Activated CD4-positive, alpha-beta T cell treated with anti-CD3 and anti-CD28 coated beads, Interleukin-2, amount 50 U/mL, for 24 hours (primary cell): ENCODE measurements around the gene GBA2.

Source experiments
- DNase-seq, 2 donors: peaks; one replicate each; pipeline ENCODE4 v3.0.0-alpha.2; 2020; ENCODE audit warnings: low read depth in 1 of 2, low spot score in 1 of 2

The GBA2 gene

GRCh38 chr9:35717132-35717870 is 31.7 kb downstream of the GBA2 start:
- DNase-seq: no peak

DNA sequence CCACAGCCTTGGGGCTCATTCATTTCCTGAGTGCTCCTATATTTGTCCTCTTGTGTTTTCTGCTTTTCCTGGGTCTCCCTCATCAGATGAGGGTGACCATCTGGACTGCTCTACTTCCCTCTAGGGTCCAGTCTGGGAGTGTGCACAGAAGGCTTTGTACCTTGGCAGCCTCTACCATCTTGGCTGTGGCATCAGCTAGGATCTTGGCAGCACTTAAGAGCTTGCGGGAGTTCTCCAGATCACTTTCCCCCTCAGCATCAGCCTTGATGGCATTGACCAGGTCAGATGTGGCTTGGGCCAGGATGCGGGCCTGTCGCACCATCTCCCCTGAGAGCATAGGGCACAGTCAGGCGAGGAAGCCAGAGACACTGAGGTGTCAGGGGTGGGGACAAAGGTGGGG is 32.8 kb downstream of the GBA2 start:
- no peak for DNase-seq

GRCh38 chr9:35714579-35715252 is 34.3 kb downstream of the GBA2 start:
- no peak for DNase-seq

DNA sequence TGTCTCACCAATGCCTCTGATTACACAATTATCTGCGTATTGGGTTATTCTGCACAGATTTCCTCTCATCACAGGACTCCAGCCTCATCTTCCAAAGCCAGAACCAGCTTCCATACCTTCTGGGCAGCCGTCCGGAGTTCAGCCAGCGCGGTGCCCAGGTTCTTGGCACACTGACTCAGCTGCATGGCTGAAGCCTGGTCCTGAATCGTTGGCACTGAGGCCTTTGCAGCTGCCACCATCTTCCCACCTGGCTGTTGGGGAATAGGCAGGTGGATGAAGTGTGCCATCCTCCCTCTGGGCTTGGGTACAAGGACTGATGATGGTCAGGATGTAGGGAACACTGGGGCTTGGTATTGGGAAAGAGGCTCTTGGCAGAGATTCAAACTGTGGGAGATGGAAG is 34.9 kb downstream of the GBA2 start:
- no peak for DNase-seq

DNA sequence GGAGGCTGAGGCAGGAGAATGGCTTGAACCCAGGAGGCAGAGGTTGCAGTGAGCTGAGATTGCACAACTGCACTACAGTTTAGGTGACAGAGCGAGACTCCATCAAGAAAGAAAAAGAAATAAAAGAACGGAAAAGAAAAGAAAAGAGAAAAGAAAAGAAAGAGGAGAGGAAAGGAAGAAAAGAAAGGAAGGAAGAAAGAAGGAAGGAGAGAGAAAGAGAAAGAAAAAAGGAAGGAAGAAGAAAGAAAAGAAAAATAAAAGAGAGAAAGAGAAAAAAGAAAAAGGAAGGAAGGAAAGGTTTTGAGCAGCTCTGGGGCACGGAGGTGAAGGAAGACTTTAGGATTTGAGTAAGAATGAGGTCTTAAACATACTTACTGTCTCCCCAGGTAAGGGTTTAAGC is 35.5 kb downstream of the GBA2 start:
- no peak for DNase-seq

DNA sequence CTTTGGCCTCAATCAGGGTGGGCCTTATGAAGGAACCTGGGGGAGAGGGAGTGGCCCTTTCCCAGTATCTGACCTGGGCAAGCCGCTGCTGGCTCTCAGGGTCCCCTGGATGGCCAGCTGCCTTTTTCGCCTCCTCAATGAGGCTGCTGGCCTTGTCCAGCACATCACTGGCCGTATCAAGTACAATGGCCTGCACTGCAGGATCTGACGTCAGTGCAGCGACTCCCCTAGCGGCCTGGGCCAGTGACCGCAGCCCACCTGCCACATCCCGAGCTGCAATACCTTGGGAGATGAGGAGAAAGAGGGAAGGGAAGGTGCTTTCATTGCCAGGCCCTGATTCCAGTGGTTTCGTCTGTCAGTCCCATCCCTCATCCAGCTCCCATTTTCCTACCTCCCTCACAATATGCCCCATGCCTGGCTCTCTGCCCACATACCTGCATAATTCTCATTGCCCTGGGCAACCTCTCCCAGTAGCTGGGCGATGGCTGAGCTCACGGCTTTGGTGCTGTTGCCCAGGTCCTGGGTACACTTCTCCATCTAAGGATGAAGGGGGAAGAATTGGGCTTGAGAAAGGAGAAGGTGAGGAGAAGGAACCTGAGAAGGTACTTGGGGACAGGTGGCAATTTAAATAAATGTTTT is 36.1 kb downstream of the GBA2 start:
- DNase-seq: no peak

DNA sequence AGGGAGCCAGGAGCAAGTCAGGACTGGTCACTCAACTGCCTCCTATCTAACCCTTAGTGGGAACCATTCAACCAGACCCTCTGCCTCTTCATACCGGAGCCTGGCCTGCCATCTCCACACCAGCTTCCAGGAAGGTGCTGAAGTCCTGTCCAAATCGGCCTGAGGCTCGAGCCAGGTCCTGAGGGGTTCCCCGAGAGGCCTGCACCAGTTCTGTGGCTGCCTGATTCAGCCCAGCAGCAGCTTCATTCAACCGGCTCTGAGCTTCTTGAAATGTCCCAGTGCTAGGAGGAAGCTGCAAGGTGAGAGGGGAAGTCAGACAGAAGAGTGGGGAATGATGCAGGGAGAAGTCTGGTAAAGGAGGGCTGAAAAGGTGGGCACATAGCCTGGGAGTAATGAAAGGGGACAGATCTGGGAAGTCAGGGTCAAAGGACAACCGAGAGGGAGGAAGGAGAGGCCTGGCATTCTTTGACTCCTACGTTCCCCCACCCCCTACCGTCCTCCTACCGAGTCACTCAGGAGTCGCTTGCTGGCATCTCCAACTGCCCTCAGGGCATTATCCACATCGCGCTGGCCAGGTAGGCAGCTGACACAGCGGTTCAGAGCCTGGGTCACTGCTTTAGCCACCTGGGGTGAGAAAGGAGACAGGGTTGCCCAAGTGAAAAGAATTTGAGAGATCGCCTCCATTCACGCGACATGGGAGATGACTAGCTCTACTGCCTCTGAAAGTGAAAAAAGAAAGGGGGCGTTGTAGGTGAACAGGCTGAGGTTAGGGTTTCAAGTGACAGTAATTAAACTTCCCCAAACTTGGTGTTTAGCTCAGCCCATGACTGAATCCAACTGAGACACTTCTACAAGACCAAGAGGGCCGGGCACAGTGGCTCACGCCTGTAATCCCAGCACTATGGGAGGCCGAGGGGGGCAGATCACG is 37.3 kb downstream of the GBA2 start:
- no peak for DNase-seq

DNA sequence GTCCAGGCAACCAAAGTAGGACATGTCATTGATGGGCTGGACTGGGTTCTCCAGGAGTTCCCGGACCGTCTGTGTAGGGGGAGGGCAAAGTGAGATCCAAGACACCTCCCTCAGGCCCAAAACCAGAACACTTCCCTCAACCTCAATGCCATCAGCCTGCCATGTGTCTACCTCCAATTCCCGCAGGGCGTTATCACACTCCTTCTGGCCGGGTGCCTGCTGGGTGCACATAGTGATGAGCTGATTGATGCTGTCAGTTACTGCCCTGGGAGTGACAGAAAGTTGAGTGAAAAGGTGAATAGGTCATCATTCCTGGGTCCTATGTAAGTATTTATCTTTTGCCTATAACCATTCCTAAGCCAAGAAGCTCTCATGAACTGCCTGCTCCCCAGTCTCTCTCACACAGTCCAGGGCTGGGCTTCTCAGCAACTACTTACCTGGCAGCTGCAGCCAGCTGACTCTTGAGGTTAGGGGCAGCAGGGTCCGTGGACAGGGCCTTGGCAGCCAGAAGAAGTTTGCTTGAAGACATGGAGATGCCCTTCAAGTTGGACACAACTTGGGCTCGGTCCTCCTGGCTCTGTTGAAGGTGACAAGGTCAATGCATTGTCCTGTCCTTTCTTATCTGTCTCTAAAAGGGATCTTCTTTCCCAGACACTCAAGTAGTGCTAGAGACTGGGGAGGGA is 38.1 kb downstream of the GBA2 start:
- DNase-seq: no peak

GRCh38 chr9:35708146-35708545 is 40.9 kb downstream of the GBA2 start:
- no peak for DNase-seq

DNA sequence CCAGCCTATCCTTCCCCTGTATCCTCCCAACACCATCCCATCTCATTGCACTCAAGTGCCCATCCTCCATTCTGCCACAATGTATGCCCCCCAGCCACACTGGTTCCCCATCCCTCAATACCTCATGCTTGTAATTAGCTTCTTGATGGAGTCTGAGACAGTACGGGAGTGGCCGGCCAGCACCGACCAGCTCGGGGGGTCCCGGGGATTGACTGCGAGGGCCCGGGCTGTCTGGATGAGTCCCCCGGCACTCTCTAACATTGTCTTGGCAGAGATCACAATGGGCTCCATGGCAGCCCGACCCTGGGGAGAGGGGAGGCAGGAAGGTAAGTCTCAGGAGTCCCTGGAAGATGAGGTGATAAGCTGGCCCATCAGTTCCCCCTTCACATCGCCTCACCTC is 42.1 kb downstream of the GBA2 start:
- no peak for DNase-seq

- no peak for DNase-seq
These were observed 43.1 kb downstream of the GBA2 start for GRCh38 chr9:35705836-35706430.

DNA sequence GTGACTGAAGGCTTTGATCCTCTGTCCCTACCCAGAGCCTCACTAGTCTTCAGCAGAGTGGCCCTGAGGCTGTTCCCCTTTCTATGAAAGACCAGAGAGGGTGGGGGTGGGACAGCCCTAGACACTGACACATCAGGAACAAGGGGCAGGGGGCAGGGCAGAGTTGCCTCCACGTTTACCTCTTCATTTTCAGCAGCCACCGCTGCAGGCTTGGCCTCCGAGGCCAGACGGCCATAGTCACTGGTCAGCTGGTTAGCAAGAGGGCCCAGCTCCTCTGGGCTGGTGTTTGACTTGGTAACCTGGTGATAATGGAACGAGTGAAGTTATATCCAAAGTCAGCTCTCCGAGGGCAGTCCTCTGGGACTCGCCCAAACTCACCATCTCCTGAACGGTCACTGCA is 43.7 kb downstream of the GBA2 start:
- DNase-seq: no peak

DNA sequence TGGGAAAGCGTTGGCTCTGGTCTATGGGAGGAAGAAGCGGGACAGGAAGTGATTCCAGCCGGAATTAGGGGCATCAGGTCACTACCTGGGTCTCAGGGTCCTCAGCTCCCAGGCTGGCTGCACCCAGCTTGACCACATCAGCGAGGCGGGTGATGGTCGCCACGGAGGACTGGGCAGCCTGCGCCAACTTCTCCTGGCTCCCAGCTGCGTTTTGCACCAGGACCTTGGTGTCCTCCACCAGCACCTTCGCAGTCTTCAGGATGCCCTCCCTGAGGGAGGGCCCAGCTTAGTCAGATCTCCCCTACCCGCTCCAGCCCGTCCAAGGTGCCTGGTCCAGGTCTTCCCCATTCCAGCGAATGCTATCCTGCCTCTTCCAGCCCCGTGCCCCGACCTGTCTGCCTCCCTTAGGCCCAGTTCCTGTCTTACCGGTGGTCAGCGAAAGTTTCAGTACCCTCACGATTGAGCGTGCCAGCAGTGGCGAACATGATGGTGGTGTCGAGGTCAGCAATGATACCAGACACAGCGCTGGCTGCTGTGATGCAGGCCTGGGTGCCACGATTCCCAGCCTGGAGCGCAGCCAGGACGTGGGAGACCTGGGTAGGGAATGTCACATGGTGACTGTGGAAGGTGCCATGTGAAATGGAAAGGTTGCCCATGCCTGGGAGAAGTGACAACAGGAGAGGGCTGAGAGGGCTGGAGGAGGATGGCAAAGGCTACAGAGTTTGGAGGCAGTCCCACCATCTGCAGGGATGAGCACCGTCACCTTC is 44.9 kb downstream of the GBA2 start:
- no peak for DNase-seq

GRCh38 chr9:35702696-35703095 is 46.3 kb downstream of the GBA2 start:
- no peak for DNase-seq

DNA sequence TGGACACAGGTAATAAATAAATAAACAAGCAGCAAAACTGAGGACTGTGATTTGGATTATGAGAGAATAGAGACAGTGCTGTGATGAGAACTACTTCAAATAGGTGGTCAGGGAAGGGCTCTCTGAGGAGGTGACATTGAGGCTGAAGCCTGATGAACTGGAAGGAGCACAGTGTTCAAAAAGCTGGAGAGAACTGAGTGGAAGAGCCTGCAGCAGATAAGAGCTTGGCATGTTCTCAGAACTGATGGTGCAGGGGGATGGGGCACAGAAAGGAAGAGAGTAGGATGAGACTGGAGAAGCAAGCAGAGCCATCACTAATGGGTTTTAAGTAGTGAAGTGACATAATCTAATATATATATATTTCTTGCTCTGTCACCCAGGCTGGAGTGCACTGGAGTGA is 48.1 kb downstream of the GBA2 start:
- no peak for DNase-seq

GRCh38 chr9:35700031-35700430 is 49.0 kb downstream of the GBA2 start:
- no peak for DNase-seq

GRCh38 chr9:35698231-35698630 is 50.8 kb downstream of the GBA2 start:
- no peak for DNase-seq

DNA sequence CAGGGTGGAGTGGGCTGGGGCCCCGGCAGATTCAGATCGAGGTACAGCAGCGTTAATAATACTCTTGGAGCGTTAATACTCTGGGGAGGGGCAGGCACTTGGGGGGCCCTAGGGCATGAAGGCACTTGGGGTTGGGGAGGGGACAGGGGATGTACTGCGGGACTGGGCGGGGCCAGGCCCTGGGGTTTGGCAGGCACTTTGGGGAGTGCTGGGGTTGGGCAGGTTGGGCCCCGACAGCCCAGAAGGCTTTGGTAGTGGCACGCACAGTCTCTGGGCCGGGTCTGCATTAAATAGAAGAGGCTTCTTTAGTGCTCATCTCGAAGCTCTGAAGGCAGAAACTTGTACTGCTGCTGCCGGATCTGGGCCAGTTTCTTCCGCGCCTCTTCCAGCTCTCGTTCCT is 51.5 kb downstream of the GBA2 start:
- no peak for DNase-seq

DNA sequence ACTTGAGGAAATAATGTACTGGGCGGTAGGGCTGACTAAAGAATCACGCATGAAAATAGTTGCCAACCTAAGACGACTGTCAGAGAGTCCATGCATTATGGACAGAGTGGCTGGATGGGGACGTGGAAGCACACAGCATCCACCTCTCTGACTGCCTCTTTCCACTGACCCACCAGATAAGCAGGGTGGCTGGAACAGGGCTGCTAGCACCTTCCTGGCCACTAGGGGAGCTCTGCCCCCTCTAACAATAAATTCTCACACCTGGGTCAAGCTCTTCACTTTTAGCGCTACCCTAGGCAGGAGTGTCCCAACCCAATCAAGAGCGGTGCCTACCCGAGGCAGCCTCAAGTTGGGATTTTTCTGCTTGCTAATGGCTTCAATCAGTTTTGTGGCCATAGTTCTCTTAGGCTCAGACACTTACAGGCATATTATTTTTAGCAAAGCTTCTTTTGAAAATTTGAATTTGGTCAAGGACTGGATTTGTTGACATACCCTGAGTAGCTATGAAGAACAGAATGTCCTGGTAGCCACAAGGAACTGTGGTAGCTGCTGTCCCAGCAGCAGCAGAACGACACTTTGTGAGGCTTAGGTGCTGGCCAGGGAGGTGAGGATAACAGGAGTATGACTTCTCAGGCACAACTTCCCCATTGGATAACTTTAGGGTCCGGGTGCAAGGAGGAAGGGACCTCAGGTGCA is 52.4 kb downstream of the GBA2 start:
- DNase-seq: peak in 1 of 2 donors; percentile 30
